ENCODE data around the gene CD82.

DNA sequence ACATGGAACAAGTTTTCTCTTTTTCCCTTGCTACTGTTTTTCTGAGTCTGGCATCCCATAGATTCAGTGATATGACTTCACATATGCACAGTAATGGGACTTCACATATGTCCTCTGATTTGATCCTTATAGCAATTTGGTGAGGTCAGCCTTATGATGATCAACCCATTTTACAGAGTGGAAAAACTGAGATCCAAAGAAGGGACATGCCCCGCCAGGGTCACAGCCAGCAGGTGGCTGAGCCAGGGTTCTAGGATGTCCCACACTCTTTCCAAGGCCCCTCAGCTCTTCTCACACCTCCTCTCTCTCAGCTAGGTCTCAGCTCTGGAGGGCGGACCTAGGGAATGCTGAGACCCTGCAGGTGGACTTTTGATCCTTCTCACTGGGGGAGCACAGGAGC is 44.3 kb upstream of the CD82 start:
- TF ChIP-seq, protein P1, sequence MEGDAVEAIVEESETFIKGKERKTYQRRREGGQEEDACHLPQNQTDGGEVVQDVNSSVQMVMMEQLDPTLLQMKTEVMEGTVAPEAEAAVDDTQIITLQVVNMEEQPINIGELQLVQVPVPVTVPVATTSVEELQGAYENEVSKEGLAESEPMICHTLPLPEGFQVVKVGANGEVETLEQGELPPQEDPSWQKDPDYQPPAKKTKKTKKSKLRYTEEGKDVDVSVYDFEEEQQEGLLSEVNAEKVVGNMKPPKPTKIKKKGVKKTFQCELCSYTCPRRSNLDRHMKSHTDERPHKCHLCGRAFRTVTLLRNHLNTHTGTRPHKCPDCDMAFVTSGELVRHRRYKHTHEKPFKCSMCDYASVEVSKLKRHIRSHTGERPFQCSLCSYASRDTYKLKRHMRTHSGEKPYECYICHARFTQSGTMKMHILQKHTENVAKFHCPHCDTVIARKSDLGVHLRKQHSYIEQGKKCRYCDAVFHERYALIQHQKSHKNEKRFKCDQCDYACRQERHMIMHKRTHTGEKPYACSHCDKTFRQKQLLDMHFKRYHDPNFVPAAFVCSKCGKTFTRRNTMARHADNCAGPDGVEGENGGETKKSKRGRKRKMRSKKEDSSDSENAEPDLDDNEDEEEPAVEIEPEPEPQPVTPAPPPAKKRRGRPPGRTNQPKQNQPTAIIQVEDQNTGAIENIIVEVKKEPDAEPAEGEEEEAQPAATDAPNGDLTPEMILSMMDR (conservative IDR thresholded peaks at IDR 0.05), result no peak
- no peak for TF ChIP-seq ZFX (IDR thresholded peaks at IDR 0.05)
